OCI-LY1 (cell line): Measurements from ENCODE around the gene SRCIN1.

ENCODE experiments used
- H2AFZ ChIP-seq: fragments of 200-600 bp; sonication (generic), shearing (Covaris generic); 2 replicates; pipeline ENCODE4 v1.6.0; 2014; ENCODE audit warnings: antibody characterized with exemption, mild to moderate bottlenecking, low read length
- H3F3A ChIP-seq: fragments of 200-600 bp; sonication (generic), shearing (Covaris generic); 2 replicates; pipeline ENCODE4 v1.6.0; 2014; ENCODE audit warnings: mild to moderate bottlenecking, antibody characterized with exemption, low read length, moderate library complexity; ENCODE audit not compliant: insufficient read depth
- H3K27ac ChIP-seq: fragments of 200-600 bp; sonication (generic); 2 replicates; pipeline ENCODE4 v1.5.1; 2014; ENCODE audit warnings: low read length, mixed run types, mild to moderate bottlenecking, low read depth; ENCODE audit not compliant: poor library complexity, severe bottlenecking
- H3K27me3 ChIP-seq: fragments of 200-600 bp; sonication (generic); 2 replicates; pipeline ENCODE4 v1.6.0; 2014; ENCODE audit warnings: antibody characterized with exemption, mild to moderate bottlenecking, low read length, moderate library complexity; ENCODE audit not compliant: insufficient read depth
- H3K36me3 ChIP-seq: fragments of 200-600 bp; sonication (generic); 2 replicates; pipeline ENCODE4 v1.6.1; 2014; ENCODE audit warnings: mild to moderate bottlenecking, antibody characterized with exemption, low read length, moderate library complexity, mixed read lengths; ENCODE audit not compliant: insufficient read depth
- H3K4me1 ChIP-seq: fragments of 200-600 bp; sonication (generic); 2 replicates; pipeline ENCODE4 v1.5.1; 2014; ENCODE audit warnings: mild to moderate bottlenecking, low read length, moderate library complexity; ENCODE audit not compliant: insufficient read depth, severe bottlenecking
- H3K4me2 ChIP-seq: fragments of 200-600 bp; sonication (generic), shearing (Covaris generic); 2 replicates; pipeline ENCODE4 v1.6.1; 2014; ENCODE audit warnings: low read length
- H3K4me3 ChIP-seq: fragments of 200-600 bp; sonication (generic); 2 replicates; pipeline ENCODE4 v1.5.1; 2014; ENCODE audit warnings: low read length, low read depth, mild to moderate bottlenecking, mixed read lengths; ENCODE audit not compliant: poor library complexity, severe bottlenecking
- H3K79me2 ChIP-seq: fragments of 200-600 bp; shearing (Covaris generic); 2 replicates; pipeline ENCODE4 v1.6.1; 2016; ENCODE audit warnings: mixed run types, low read length, mixed read lengths; ENCODE audit not compliant: insufficient read depth
- H3K9ac ChIP-seq: fragments of 200-600 bp; sonication (generic), shearing (Covaris generic); 2 replicates; pipeline ENCODE4 v1.6.1; 2014; ENCODE audit warnings: mild to moderate bottlenecking, low read length, mixed read lengths
- H3K9me2 ChIP-seq: fragments of 200-600 bp; sonication (generic), shearing (Covaris generic); 2 replicates; pipeline ENCODE4 v1.6.1; 2014; ENCODE audit warnings: low read depth, mild to moderate bottlenecking, low read length, mixed read lengths
- H3K9me3 ChIP-seq: fragments of 200-600 bp; shearing (Covaris generic); 2 replicates; pipeline ENCODE4 v1.6.1; 2014; ENCODE audit warnings: low read length, mixed read lengths
- H4K20me1 ChIP-seq: fragments of 200-600 bp; sonication (generic), shearing (Covaris generic); 2 replicates; pipeline ENCODE4 v1.6.0; 2016; ENCODE audit warnings: mild to moderate bottlenecking, low read length; ENCODE audit not compliant: insufficient read depth
- EZH2 ChIP-seq: fragments of 200-600 bp; sonication (generic), shearing (Covaris generic); IDR thresholded peaks from 2 replicates; pipeline ENCODE4 v1.8.0; 2017; ENCODE audit warnings: borderline replicate concordance, mixed run types, mild to moderate bottlenecking, antibody characterized with exemption, low read length, moderate library complexity, mixed read lengths
- TF ChIP-seq, protein P1 (sequence below): fragments of 200-600 bp; sonication (generic), shearing (Covaris generic); IDR thresholded peaks from 2 replicates; pipeline ENCODE4 v1.5.1; 2017; ENCODE audit warnings: mild to moderate bottlenecking, antibody characterized with exemption, low read length, moderate library complexity, mixed read lengths

The SRCIN1 gene

DNA sequence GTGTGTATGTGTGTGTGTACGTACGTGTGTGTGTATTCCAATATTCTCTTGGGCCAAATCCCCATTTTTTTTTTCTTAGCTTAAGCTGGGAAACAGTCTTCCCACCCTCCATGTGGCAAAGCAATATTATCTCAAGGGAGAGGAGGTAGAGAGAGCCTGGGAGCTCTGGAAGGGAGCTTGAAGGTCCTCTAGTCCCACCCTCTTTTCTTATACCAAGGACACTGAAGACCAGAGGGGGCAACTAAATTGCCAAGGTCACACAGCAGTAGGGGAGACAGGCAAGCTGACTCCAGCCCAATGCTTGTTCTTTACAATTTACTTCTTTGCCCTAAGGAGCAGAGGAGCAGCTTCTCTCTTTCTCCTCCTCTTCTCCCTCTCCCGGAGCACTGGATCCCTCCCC is 6.8 kb downstream of the SRCIN1 start:
- no peak overlapping the region for H3K4me2 ChIP-seq
- H3K9me3 ChIP-seq, result no peaks in the 10 kb centered on the region
- no peaks in the 10 kb centered on the region for H4K20me1 ChIP-seq
- H3K4me1 ChIP-seq, result no peaks in the 10 kb centered on the region
- no peaks in the 10 kb centered on the region; the same call in 1 of the 2 replicates for H3K27me3 ChIP-seq
- H3F3A ChIP-seq, result no peaks in the 10 kb centered on the region
- no peak overlapping the region for H3K4me3 ChIP-seq
- H3K79me2 ChIP-seq, result no peaks in the 10 kb centered on the region
- no peak overlapping the region for H3K9ac ChIP-seq
- TF ChIP-seq, protein P1, sequence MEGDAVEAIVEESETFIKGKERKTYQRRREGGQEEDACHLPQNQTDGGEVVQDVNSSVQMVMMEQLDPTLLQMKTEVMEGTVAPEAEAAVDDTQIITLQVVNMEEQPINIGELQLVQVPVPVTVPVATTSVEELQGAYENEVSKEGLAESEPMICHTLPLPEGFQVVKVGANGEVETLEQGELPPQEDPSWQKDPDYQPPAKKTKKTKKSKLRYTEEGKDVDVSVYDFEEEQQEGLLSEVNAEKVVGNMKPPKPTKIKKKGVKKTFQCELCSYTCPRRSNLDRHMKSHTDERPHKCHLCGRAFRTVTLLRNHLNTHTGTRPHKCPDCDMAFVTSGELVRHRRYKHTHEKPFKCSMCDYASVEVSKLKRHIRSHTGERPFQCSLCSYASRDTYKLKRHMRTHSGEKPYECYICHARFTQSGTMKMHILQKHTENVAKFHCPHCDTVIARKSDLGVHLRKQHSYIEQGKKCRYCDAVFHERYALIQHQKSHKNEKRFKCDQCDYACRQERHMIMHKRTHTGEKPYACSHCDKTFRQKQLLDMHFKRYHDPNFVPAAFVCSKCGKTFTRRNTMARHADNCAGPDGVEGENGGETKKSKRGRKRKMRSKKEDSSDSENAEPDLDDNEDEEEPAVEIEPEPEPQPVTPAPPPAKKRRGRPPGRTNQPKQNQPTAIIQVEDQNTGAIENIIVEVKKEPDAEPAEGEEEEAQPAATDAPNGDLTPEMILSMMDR, result no peak
- no peak for TF ChIP-seq EZH2
- H3K27ac ChIP-seq, result no peak overlapping the region
- H3K9me2 ChIP-seq, result no peaks in the 10 kb centered on the region
- H2AFZ ChIP-seq, result no peak overlapping the region
- no peaks in the 10 kb centered on the region for H3K36me3 ChIP-seq

DNA sequence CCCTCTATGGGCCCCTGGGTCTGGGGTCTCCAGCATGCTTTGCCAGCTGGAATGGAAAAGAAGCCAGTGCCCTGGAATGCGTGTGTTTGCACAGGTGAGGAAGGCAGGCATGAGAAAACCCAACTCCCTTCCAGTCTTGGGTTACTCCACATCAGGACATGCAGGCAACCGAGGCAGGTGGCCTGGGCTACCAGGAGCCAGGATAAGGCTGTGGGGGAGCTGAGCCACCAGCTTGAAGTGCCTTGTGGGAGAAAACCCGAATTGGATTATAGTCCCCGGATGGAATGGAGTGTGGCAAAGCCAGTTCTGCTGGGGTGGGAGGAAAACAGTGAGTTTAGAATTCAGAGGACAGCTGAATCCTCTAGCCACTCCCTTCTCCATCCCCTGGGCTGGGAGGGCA is 7.2 kb downstream of the SRCIN1 start:
- Histone ChIP-seq H3K4me1 (no peaks in the 10 kb centered on the region), H3K9me2 (no peaks in the 10 kb centered on the region), H3K4me3 (no peak overlapping the region), H3K4me2 (no peak overlapping the region), H3K27me3 (no peaks in the 10 kb centered on the region; the same call in 1 of the 2 replicates), H3K27ac (no peak overlapping the region), H3K36me3 (no peaks in the 10 kb centered on the region), H3K9ac (no peak overlapping the region), H3K79me2 (no peaks in the 10 kb centered on the region), H3F3A (no peaks in the 10 kb centered on the region), H2AFZ (no peak overlapping the region), H3K9me3 (no peaks in the 10 kb centered on the region), H4K20me1 (no peaks in the 10 kb centered on the region)
- no peak for TF ChIP-seq EZH2
- TF ChIP-seq, protein P1, result no peak

DNA sequence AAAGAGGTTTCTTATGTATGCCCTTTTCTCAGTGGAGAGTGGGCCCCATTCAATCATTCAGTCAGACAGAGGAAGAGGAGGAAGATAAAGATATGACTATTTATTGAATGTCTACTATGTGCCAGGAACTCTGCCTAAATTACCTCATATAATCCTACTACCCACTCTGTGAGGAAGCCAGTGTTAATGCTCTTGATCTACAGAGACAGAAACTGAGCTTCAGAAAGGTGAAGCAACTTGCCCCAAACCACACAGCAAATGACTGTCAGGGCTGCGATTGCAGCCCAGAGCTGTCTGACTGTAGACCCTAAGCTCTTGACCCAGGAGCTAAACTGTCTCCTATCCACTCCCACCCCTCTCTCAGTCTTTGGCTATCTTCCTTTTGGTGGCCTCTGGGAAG is 8.4 kb downstream of the SRCIN1 start:
- Histone ChIP-seq H3K4me2 (no peak overlapping the region), H3K4me3 (no peak overlapping the region), H3K36me3 (no peaks in the 10 kb centered on the region), H4K20me1 (no peaks in the 10 kb centered on the region), H3K27ac (no peak overlapping the region), H3K27me3 (no peaks in the 10 kb centered on the region; the same call in 1 of the 2 replicates), H3F3A (no peaks in the 10 kb centered on the region), H3K9me2 (no peaks in the 10 kb centered on the region), H3K9ac (no peak overlapping the region), H2AFZ (no peak overlapping the region), H3K9me3 (no peaks in the 10 kb centered on the region), H3K4me1 (no peaks in the 10 kb centered on the region), H3K79me2 (no peaks in the 10 kb centered on the region)
- TF ChIP-seq, protein P1, result no peak
- TF ChIP-seq EZH2, result no peak
